ENCODE results near the gene CAPN2. TPM values are rescaled to one million over a fixed set of nuclear protein-coding genes. Genes with fewer than 3 reads are reported as not detected.

The CAPN2 gene
- total RNA-seq, 1 donor from 2014 or later: 62.6 TPM

- Mint-ChIP-seq H3K27me3 (no peaks in the 10 kb centered on the region), H3K9me3 (no peaks in the 10 kb centered on the region), H3K36me3 (ENCODE audit: low read depth) (peaks cover 83% of the 10 kb centered on the region), H3K27ac (no peak overlapping the region), H3K4me3 (no peak overlapping the region), H3K4me1 (peaks cover 27% of the 10 kb centered on the region)
- TF ChIP-seq CTCF (IDR thresholded peaks at IDR 0.05): no peak
- ATAC-seq (ENCODE audit: low read depth): peak; percentile 26
- intact Hi-C loops (cut with micrococcal nuclease): no loop called here
- ChIA-PET CTCF (interaction anchor here (1.0 to 2.7 kb wide), 3 partner anchors 25 to 72 kb away, joined by 5 to 8 read pairs (median 8); partner anchors contain the start of gene TP53BP2), POLR2A (interaction anchor here (0.6 kb wide), 1 partner anchor 16 kb away, joined by 7 read pairs; no protein-coding TSS in a partner anchor)
- DNase-seq: no peak
These were observed 61.9 kb downstream of the CAPN2 start for GRCh38 chr1:223774134-223774814.

GRCh38 chr1:223775054-223775453, 62.7 kb downstream of the CAPN2 start:
- DNase-seq (no peak), ATAC-seq (ENCODE audit: low read depth) (no peak)
- ChIA-PET CTCF (interaction anchor here (0.7 to 2.7 kb wide), 4 partner anchors 26 to 71 kb away, joined by 3 to 8 read pairs (median 6); partner anchors contain the start of gene TP53BP2), POLR2A (interaction anchor here (0.6 kb wide), 1 partner anchor 16 kb away, joined by 7 read pairs; no protein-coding TSS in a partner anchor)
- H3K4me3 Mint-ChIP-seq: no peak overlapping the region
- no peak for TF ChIP-seq CTCF (IDR thresholded peaks at IDR 0.05)
- intact Hi-C loops (cut with micrococcal nuclease): no loop called here
- H3K27me3 Mint-ChIP-seq: no peaks in the 10 kb centered on the region
- peaks cover 79% of the 10 kb centered on the region for H3K36me3 Mint-ChIP-seq (ENCODE audit: low read depth)
- H3K27ac Mint-ChIP-seq: peak overlapping the region; percentile 46
- peaks cover 27% of the 10 kb centered on the region for H3K4me1 Mint-ChIP-seq
- no peaks in the 10 kb centered on the region for H3K9me3 Mint-ChIP-seq

GRCh38 chr1:223775711-223776074, 63.4 kb downstream of the CAPN2 start:
- ATAC-seq (ENCODE audit: low read depth): no peak
- TF ChIP-seq CTCF (IDR thresholded peaks at IDR 0.05): no peak
- intact Hi-C loops (cut with micrococcal nuclease): no loop called here
- no peak for DNase-seq
- ChIA-PET CTCF (interaction anchor here (0.7 to 2.7 kb wide), 2 partner anchors 27 to 65 kb away, joined by 3 to 8 read pairs; no protein-coding TSS in a partner anchor), POLR2A (interaction anchor here (0.7 kb wide), 1 partner anchor 70 kb away, joined by 3 read pairs; the partner anchor contains the start of gene TP53BP2)
- peaks cover 78% of the 10 kb centered on the region for H3K36me3 Mint-ChIP-seq (ENCODE audit: low read depth)
- peaks cover 27% of the 10 kb centered on the region for H3K4me1 Mint-ChIP-seq
- peak overlapping the region; percentile 30 for H3K27ac Mint-ChIP-seq
- H3K9me3 Mint-ChIP-seq: no peaks in the 10 kb centered on the region
- peak overlapping the region; percentile 7 for H3K4me3 Mint-ChIP-seq
- no peaks in the 10 kb centered on the region for H3K27me3 Mint-ChIP-seq

DNA sequence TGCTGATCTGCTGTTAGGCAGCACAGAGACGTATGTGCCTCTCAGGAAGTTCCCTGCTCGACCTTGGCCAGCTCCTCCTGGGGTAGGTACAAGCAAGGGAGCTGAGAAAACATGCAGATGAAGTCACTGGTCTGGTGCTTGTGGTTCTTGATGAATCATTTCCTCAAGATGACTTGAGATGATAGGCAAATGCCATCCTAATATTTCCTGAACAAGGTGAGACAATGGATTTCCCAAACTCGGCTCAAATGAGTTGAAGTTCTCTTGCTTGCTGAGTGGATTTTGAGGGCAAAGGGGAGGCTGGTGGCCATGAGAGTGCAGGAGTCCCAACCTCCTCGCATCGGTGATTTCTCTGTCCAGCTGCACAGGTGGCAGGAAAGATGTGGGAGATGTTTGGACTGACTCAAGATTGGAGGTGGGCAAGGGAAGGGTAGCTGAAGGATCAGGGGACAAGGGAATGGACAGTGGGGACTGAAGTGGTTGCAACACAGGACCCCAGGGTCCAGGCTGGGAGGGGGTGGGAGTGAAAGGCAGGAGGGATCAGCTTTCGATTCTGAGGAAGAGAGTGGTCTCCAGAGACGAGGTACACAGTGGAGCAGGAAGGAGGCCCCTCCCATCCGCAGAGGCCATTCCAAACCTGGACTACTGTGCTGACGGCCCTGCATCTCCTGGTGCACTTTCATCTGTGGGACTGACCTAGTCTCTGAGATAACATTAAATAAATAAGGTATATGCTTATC, 63.9 kb downstream of the CAPN2 start:
- ChIA-PET CTCF (interaction anchor here (0.7 to 2.7 kb wide), 2 partner anchors 27 to 65 kb away, joined by 3 to 8 read pairs; no protein-coding TSS in a partner anchor), POLR2A (interaction anchor here (0.7 kb wide), 1 partner anchor 69 kb away, joined by 3 read pairs; the partner anchor contains the start of gene TP53BP2)
- intact Hi-C loops (cut with micrococcal nuclease): no loop called here
- DNase-seq: no peak
- Mint-ChIP-seq H3K4me3 (peak overlapping the region; percentile 7), H3K36me3 (ENCODE audit: low read depth) (peaks cover 78% of the 10 kb centered on the region), H3K4me1 (peaks cover 27% of the 10 kb centered on the region), H3K27ac (peak overlapping the region; percentile 30), H3K9me3 (no peaks in the 10 kb centered on the region), H3K27me3 (no peaks in the 10 kb centered on the region)
- peak; percentile 89 for ATAC-seq (ENCODE audit: low read depth)
- no peak for TF ChIP-seq CTCF (IDR thresholded peaks at IDR 0.05)
